GM12878 (cell line): ENCODE data around the gene OLFML2A. TPM values are rescaled to one million over a fixed set of nuclear protein-coding genes. Genes with fewer than 3 reads are reported as not detected.

Source experiments
- ATAC-seq: fragments of 200-7000 bp; cut with Tn5 transposase; 3 replicates; pipeline ENCODE4 v1.9.1; 2020; ENCODE audit warnings: mild to moderate bottlenecking, moderate library complexity
- BruUV-seq: library from RNA; stranded (reverse); fragments of 400-500 nt; replicated peaks from 2 replicates; lab custom pipeline; 2021; lab: Mats Ljungman, UMichigan
- CTCF ChIA-PET: fragments of 300-600 bp; sonication (Branson Sonifier 250); formaldehyde crosslinking; extraction: SDS; loops from one replicate; lab custom pipeline; 2021; ENCODE audit warnings: inconsistent platforms; lab: Yijun Ruan, JAX
- POLR2A ChIA-PET: fragments of 350-600 bp; formaldehyde crosslinking; extraction: SDS; loops from one replicate; lab custom pipeline; 2021; ENCODE audit warnings: inconsistent platforms; lab: Charles Lee
- RAD21 ChIA-PET: fragments of 300-600 bp; sonication (Branson Sonifier 250); formaldehyde crosslinking; loops from one replicate; lab custom pipeline; 2023; ENCODE audit warnings: antibody characterized with exemption; ENCODE audit not compliant: unreplicated experiment; lab: Charles Lee
- SMC1A ChIA-PET: fragments of 300-600 bp; sonication (Branson Sonifier 250); formaldehyde crosslinking; loops from one replicate; lab custom pipeline; 2023; ENCODE audit not compliant: unreplicated experiment, uncharacterized antibody; lab: Charles Lee
- DNase-seq: peaks from one replicate; pipeline ENCODE4 v3.0.0-alpha.2; 2011; ENCODE audit warnings: low read depth, low spot score
- FAIRE-seq: peaks from 3 replicates; lab custom pipeline; 2011; peaks lifted over from hg19 to GRCh38; lab: Jason Lieb, UNC
- H2AFZ ChIP-seq: 2 replicates; pipeline ENCODE4 v1.6.0; 2011; ENCODE audit warnings: low read depth, low read length, control low read depth; ENCODE audit not compliant: control insufficient read depth
- H3K27ac ChIP-seq: 2 replicates; pipeline ENCODE4 v1.5.1; 2011; ENCODE audit warnings: control low read depth; ENCODE audit not compliant: control insufficient read depth, insufficient read depth
- H3K27me3 ChIP-seq, 2 experiments: replicated peaks in 1 of 2; 2 replicates each; pipeline versions ENCODE4 v1.6.0 to v1.6.1; 2011; ENCODE audit warnings: low read length in 1 of 2; ENCODE audit not compliant: control insufficient read depth in 2 of 2, insufficient read depth in 2 of 2
- H3K36me3 ChIP-seq, 2 experiments: 2 replicates each; pipeline ENCODE4 v1.5.1; 2011; ENCODE audit warnings: low read length in 1 of 2; ENCODE audit not compliant: control insufficient read depth in 2 of 2, insufficient read depth in 2 of 2
- H3K4me1 ChIP-seq: 2 replicates; pipeline ENCODE4 v1.6.1; 2011; ENCODE audit warnings: mild to moderate bottlenecking, low read length, moderate library complexity, mixed read lengths; ENCODE audit not compliant: control insufficient read depth, insufficient read depth
- H3K4me2 ChIP-seq: 2 replicates; pipeline ENCODE4 v1.6.0; 2011; ENCODE audit warnings: control low read depth; ENCODE audit not compliant: control insufficient read depth, insufficient read depth
- H3K4me3 ChIP-seq: fragments of 200-600 bp; sonication (generic); 2 replicates; pipeline ENCODE4 v1.5.1; 2016
- H3K79me2 ChIP-seq: 2 replicates; pipeline ENCODE4 v1.6.0; 2011; ENCODE audit warnings: low read length; ENCODE audit not compliant: control insufficient read depth, insufficient read depth
- H3K9ac ChIP-seq: 2 replicates; pipeline ENCODE4 v1.8.0; 2011; ENCODE audit warnings: low read length, control low read depth, mixed read lengths; ENCODE audit not compliant: control insufficient read depth, insufficient read depth
- H3K9me3 ChIP-seq: replicated peaks from 3 replicates; pipeline ENCODE4 v1.5.1; 2011; ENCODE audit warnings: mild to moderate bottlenecking, low read length; ENCODE audit not compliant: control insufficient read depth, insufficient read depth
- H4K20me1 ChIP-seq: 2 replicates; pipeline ENCODE4 v1.6.0; 2011; ENCODE audit not compliant: control insufficient read depth, insufficient read depth
- BACH1 ChIP-seq: fragments of 450-650 bp; IDR thresholded peaks from 2 replicates; pipeline ENCODE4 v1.6.1; 2017; ENCODE audit warnings: mild to moderate bottlenecking, borderline replicate concordance
- CHD1 ChIP-seq: IDR thresholded peaks from 2 replicates; pipeline ENCODE4 v1.6.1; 2012; ENCODE audit warnings: low read depth, low read length, improper control_type of control experiment
- ETV6 ChIP-seq, 2 experiments: fragments of 450-650 bp in 1 of 2; IDR thresholded peaks in 1 of 2; conservative IDR thresholded peaks in 1 of 2; 2 replicates each; pipeline ENCODE4 v1.6.1; 2014; ENCODE audit warnings: antibody characterized with exemption in 1 of 2, borderline replicate concordance in 1 of 2, low read depth in 1 of 2, mild to moderate bottlenecking in 1 of 2, moderate library complexity in 1 of 2
- FOXM1 ChIP-seq: IDR thresholded peaks from 2 replicates; pipeline ENCODE4 v1.6.1; 2012; ENCODE audit warnings: low read depth, mild to moderate bottlenecking, inconsistent platforms, low read length, moderate library complexity
- IKZF1 ChIP-seq: fragments of 450-650 bp; conservative IDR thresholded peaks from 2 replicates; pipeline ENCODE4 v1.6.1; 2017; ENCODE audit warnings: antibody characterized with exemption, mild to moderate bottlenecking
- LARP7 ChIP-seq: fragments of 450-650 bp; IDR thresholded peaks from 2 replicates; pipeline ENCODE4 v1.6.1; 2017; ENCODE audit warnings: mild to moderate bottlenecking
- MXI1 ChIP-seq: fragments of 150-350 bp; IDR thresholded peaks from 2 replicates; pipeline ENCODE4 v1.6.1; 2011; ENCODE audit warnings: low read depth, mild to moderate bottlenecking, inconsistent platforms, low read length, improper control_type of control experiment
- NR2C1 ChIP-seq: fragments of 450-650 bp; IDR thresholded peaks from 2 replicates; pipeline ENCODE4 v1.6.1; 2017; ENCODE audit warnings: antibody characterized with exemption, mild to moderate bottlenecking, moderate library complexity
- PAX8 ChIP-seq: fragments of 450-650 bp; IDR thresholded peaks from 2 replicates; pipeline ENCODE4 v1.6.1; 2017; ENCODE audit warnings: mild to moderate bottlenecking, moderate library complexity
- POLR2A ChIP-seq: IDR thresholded peaks from 2 replicates; pipeline ENCODE4 v1.6.1; 2011; ENCODE audit warnings: low read depth, mild to moderate bottlenecking, low read length
- POLR2AphosphoS2 ChIP-seq: IDR thresholded peaks from 2 replicates; pipeline ENCODE4 v1.6.1; 2011; ENCODE audit warnings: low read depth, mild to moderate bottlenecking, low read length, improper control_type of control experiment, moderate library complexity
- SMC3 ChIP-seq: IDR thresholded peaks from 2 replicates; pipeline ENCODE4 v1.6.1; 2011; ENCODE audit warnings: low read length, improper control_type of control experiment, borderline replicate concordance
- TCF3 ChIP-seq: IDR thresholded peaks from 2 replicates; pipeline ENCODE4 v1.6.1; 2012; ENCODE audit warnings: low read depth, mild to moderate bottlenecking, low read length, borderline replicate concordance; ENCODE audit not compliant: insufficient read depth
- ZBED1 ChIP-seq: IDR thresholded peaks from 2 replicates; pipeline ENCODE4 v1.6.1; 2016; ENCODE audit warnings: borderline replicate concordance
- WGBS: methylation state at CpG from one replicate; pipeline ENCODE4 v1.1.6; 2016; ENCODE audit warnings: low lambda C conversion rate; ENCODE audit not compliant: insufficient replicate concordance, insufficient coverage; ENCODE audit errors: missing lambda C conversion rate; 5-methylcytosine and 5-hydroxymethylcytosine counted together
- in situ Hi-C: fragments of 300-500 bp; cut with MboI; formaldehyde crosslinking; loops from 9 replicates; pipeline ENCODE4 v1.14.3; 2018; ENCODE audit warnings: mixed read lengths
- intact Hi-C: fragments of 100-400 bp; cut with micrococcal nuclease; formaldehyde crosslinking; loops from one replicate; pipeline ENCODE4 v1.14.2; 2022; ENCODE audit not compliant: unreplicated experiment
- polyA plus RNA-seq, 11 experiments: library from polyadenylated mRNA; depleted of rRNA in 4 of 11; unstranded in 6 of 11; stranded (reverse) in 5 of 11; fragments of >200 nt; fragmentation: Nextera tagmentation in 4 of 11; fragmentation: Illumina TruSeq in 1 of 11; extraction: Ambion mirVana in 4 of 11; extraction: Trizol in 1 of 11; gene quantifications; 1 replicate in 1 of 11; 2 replicates in 10 of 11; pipeline versions ENCODE4 v1.2.1 to v1.2.3, GENCODE V29; 2011 to 2016; ENCODE audit warnings: inconsistent platforms in 2 of 11, missing spikeins in 2 of 11, low read depth in 1 of 11
- total RNA-seq, 4 experiments: library from RNA; depleted of rRNA in 3 of 4; stranded (reverse); fragments of >200 nt in 3 of 4; fragmentation: Illumina TruSeq in 1 of 4; extraction: Trizol in 1 of 4; gene quantifications; 2 replicates each; pipeline versions ENCODE4 v1.2.1 to v1.2.3, GENCODE V29; 2013 to 2021
- TF ChIP-seq, protein P1 (sequence below): IDR thresholded peaks from 2 replicates; pipeline ENCODE4 v1.6.1; 2012; ENCODE audit warnings: low read depth, low read length, improper control_type of control experiment
- TF ChIP-seq, protein P2 (sequence below): IDR thresholded peaks from 2 replicates; pipeline ENCODE4 v1.6.1; 2011; ENCODE audit warnings: low read depth, low read length, improper control_type of control experiment, borderline replicate concordance
- TF ChIP-seq, protein P3 (sequence below): IDR thresholded peaks from 2 replicates; pipeline ENCODE4 v1.6.1; 2011; ENCODE audit warnings: low read depth, mild to moderate bottlenecking, low read length, moderate library complexity, borderline replicate concordance; ENCODE audit errors: extremely low read depth
- TF ChIP-seq, protein P4 (sequence below): fragments of 450-650 bp; formaldehyde crosslinking; IDR thresholded peaks from 2 replicates; pipeline ENCODE4 v1.5.0; 2022; ENCODE audit warnings: mild to moderate bottlenecking, missing genetic modification characterization

OLFML2A gene
- total and polyA plus RNA-seq, 10 of the 15 experiments (the other 5 are each of a cell fraction or from before 2014, with no cell fraction given): 0.02 to 0.13 (median 0.10) TPM; not detected in 4

DNA sequence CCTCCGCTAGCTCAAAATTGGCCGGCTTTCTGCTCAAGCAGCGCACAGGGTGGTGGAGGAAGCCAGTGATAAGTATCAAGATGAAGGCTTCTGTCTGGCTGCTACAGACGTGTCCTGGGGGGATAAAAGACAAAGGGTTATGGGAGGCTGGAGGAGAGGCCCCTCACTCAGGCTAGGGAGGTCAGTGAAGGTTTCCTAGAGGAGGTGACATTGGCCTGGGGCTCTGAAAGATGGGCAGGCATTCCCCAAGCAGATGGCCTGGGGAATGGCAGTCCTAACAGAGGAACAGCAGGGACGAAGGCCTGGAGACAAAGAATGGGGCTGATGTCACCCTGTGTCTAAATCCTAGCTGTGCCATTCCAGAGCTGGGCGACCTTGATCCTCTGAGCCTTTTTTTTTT is 32.3 kb downstream of the OLFML2A start:
- BruUV-seq: no TSS peak
- H3K4me1 ChIP-seq: no peaks in the 10 kb centered on the region
- TF ChIP-seq SMC3: no peak
- TF ChIP-seq IKZF1: no peak
- no peak for TF ChIP-seq POLR2AphosphoS2
- TF ChIP-seq POLR2A: no peak
- TF ChIP-seq PAX8: no peak
- TF ChIP-seq ZBED1: no peak
- no peak for TF ChIP-seq MXI1
- TF ChIP-seq, protein P1, sequence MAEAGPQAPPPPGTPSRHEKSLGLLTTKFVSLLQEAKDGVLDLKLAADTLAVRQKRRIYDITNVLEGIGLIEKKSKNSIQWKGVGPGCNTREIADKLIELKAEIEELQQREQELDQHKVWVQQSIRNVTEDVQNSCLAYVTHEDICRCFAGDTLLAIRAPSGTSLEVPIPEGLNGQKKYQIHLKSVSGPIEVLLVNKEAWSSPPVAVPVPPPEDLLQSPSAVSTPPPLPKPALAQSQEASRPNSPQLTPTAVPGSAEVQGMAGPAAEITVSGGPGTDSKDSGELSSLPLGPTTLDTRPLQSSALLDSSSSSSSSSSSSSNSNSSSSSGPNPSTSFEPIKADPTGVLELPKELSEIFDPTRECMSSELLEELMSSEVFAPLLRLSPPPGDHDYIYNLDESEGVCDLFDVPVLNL: no peak
- TF ChIP-seq, protein P2, sequence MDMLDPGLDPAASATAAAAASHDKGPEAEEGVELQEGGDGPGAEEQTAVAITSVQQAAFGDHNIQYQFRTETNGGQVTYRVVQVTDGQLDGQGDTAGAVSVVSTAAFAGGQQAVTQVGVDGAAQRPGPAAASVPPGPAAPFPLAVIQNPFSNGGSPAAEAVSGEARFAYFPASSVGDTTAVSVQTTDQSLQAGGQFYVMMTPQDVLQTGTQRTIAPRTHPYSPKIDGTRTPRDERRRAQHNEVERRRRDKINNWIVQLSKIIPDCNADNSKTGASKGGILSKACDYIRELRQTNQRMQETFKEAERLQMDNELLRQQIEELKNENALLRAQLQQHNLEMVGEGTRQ: no peak
- no peak for TF ChIP-seq FOXM1
- no peak for TF ChIP-seq NR2C1
- no peak for TF ChIP-seq TCF3
- no peak for TF ChIP-seq CHD1
- TF ChIP-seq, protein P3, sequence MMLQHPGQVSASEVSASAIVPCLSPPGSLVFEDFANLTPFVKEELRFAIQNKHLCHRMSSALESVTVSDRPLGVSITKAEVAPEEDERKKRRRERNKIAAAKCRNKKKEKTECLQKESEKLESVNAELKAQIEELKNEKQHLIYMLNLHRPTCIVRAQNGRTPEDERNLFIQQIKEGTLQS: no peak
- TF ChIP-seq, protein P4, sequence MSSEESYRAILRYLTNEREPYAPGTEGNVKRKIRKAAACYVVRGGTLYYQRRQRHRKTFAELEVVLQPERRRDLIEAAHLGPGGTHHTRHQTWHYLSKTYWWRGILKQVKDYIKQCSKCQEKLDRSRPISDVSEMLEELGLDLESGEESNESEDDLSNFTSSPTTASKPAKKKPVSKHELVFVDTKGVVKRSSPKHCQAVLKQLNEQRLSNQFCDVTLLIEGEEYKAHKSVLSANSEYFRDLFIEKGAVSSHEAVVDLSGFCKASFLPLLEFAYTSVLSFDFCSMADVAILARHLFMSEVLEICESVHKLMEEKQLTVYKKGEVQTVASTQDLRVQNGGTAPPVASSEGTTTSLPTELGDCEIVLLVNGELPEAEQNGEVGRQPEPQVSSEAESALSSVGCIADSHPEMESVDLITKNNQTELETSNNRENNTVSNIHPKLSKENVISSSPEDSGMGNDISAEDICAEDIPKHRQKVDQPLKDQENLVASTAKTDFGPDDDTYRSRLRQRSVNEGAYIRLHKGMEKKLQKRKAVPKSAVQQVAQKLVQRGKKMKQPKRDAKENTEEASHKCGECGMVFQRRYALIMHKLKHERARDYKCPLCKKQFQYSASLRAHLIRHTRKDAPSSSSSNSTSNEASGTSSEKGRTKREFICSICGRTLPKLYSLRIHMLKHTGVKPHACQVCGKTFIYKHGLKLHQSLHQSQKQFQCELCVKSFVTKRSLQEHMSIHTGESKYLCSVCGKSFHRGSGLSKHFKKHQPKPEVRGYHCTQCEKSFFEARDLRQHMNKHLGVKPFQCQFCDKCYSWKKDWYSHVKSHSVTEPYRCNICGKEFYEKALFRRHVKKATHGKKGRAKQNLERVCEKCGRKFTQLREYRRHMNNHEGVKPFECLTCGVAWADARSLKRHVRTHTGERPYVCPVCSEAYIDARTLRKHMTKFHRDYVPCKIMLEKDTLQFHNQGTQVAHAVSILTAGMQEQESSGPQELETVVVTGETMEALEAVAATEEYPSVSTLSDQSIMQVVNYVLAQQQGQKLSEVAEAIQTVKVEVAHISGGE (CRISPR knock-in tag): no peak
- TF ChIP-seq ETV6 (conservative IDR thresholded peaks at IDR 0.05 in 1 of 2, IDR thresholded peaks at IDR 0.05 in 1 of 2; ENCODE audit: borderline replicate concordance in 1 of 2, low read depth in 1 of 2): no peak
- TF ChIP-seq BACH1: no peak
- TF ChIP-seq LARP7: no peak
- TF ChIP-seq, all 136 proteins: peak for 0
- H3K9me3 ChIP-seq: no peaks in the 10 kb centered on the region
- H3K27me3 ChIP-seq: no peaks in the 10 kb centered on the region
- DNase-seq: no peak
- WGBS: 54% methylated on average over 6 of the region's 6 CpGs
- FAIRE-seq: no peak
- H2AFZ ChIP-seq: no peak overlapping the region
- no peak overlapping the region for H3K4me3 ChIP-seq
- H3K79me2 ChIP-seq: no peaks in the 10 kb centered on the region
- ChIA-PET POLR2A (interaction anchor here (1.4 kb wide), 1 partner anchor 9 kb away, joined by 3 read pairs; no protein-coding TSS in a partner anchor), RAD21 (no interaction called here), SMC1A (no interaction called here), CTCF (interaction anchor here (0.5 to 1.1 kb wide), 2 partner anchors 9 to 353 kb away, joined by 3 read pairs; no protein-coding TSS in a partner anchor)
- no peak overlapping the region for H3K9ac ChIP-seq
- H4K20me1 ChIP-seq: no peaks in the 10 kb centered on the region
- H3K4me2 ChIP-seq: no peak overlapping the region
- no peaks in the 10 kb centered on the region for H3K36me3 ChIP-seq
- intact Hi-C loops: no loop called here
- in situ Hi-C loops: no loop called here
- ATAC-seq: no peak
- H3K27ac ChIP-seq: no peak overlapping the region
